Central memory CD4-positive, alpha-beta T cell (primary cell): ENCODE measurements around the gene LRRC75A.
"Not testable (repeated sequence)": the region's sequence is repeated elsewhere in the genome, so short reads cannot be mapped to it uniquely, and the experiment has no call there.

Experiments used
- DNase-seq: peaks from one replicate; pipeline ENCODE4 v3.0.0; 2022

Gene LRRC75A

DNA sequence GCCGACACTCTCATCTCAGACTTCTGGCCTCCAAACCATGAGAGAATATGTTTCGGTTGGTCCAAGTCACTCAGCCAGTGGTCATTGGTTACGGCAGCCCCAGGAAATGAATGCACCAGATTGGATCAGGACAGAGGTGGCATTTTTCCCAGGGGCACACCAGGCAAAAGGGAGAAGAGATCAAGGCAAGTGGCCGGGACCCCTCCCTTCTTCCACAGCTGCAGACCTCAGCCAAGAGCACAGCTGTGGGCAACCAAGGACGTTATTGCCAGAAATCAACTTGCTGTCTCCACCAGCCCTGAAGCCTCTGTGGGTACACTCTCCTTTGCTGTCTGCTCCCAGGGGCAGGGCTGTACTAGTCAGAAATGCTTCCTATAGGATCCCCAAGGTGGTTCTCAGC, 20.7 kb downstream of the LRRC75A start:
- DNase-seq, result no peak

- no peak for DNase-seq
Measured at GRCh38 chr17:16470265-16470664, 21.7 kb downstream of the LRRC75A start.

- no peak for DNase-seq
Measured at GRCh38 chr17:16468428-16468992, 23.5 kb downstream of the LRRC75A start.

DNA sequence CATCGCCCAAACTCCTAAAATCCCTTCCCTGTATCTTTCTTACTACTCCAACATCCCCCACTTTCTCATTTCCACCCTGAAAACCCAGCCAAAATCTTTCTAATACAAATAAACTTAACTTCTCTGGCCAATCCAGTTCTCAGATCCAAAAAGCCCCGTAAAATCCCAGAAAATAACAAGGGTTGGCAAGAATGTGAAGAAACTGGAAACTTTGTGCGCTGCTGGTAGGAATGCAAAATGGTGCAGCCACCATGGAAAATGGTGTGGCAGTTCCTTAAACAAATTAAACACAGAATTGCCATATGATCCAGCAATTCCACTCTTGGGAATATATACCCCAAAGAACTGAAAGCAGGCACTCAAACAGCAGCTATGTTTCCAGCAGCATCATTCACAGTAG, 24.1 kb downstream of the LRRC75A start:
- DNase-seq, result no peak

GRCh38 chr17:16467044-16467443, 24.9 kb downstream of the LRRC75A start:
- DNase-seq, result no peak

- DNase-seq, result no peak
Measured at GRCh38 chr17:16466407-16466806, 25.6 kb downstream of the LRRC75A start.

GRCh38 chr17:16465861-16466338, 26.1 kb downstream of the LRRC75A start:
- DNase-seq, result no peak

DNA sequence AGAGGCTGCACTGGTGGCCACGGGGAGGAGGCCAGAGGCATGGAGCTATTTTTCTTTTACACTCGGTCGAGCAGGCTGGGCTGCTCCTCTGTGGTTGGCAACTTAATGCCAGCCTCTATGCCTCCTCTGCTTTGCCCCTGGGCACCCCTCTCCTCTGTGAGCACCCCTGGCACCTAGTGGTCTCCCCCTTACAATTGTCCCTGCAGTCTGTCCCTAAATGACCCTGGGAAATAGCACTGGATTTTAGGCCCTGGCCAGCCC, 27.0 kb downstream of the LRRC75A start:
- no peak for DNase-seq

DNA sequence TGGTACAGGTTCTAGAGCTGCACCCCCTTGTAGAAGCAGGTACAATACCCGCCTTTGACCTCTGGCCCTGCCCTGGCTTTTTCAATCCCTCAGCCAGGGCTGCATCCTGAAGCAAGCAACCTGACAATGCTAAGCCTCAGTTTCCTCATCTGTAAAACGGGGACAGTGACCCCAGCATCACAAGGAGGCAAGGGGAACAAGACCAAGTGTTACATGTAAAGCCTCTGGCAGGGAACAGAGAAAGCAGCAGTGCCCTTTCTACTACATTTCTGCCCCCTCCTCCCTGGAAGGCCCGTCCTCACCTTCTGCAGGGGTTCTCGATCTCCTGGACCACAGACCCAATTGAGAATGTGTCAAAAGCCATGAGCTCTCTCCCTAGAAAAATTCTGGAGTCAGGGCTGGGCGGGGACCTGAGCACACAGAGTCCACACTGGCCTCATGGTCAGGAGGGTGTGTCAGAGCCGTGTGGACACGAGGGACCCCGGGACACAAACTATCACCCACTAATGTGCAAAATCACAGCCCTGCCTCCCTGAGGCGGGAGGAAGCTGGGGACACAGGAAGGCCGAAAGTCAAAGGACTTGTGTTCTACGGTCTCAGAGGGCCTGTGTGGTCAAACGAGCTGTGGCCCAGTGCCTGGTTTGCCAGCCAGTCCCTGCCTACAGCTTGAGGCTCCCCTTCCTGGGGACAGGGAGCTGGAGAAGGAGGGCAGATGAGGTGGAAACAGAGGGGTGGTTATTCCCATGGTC, 27.5 kb downstream of the LRRC75A start:
- no peak for DNase-seq

- DNase-seq, result no peak
Measured at GRCh38 chr17:16463358-16464302, 28.4 kb downstream of the LRRC75A start.

DNA sequence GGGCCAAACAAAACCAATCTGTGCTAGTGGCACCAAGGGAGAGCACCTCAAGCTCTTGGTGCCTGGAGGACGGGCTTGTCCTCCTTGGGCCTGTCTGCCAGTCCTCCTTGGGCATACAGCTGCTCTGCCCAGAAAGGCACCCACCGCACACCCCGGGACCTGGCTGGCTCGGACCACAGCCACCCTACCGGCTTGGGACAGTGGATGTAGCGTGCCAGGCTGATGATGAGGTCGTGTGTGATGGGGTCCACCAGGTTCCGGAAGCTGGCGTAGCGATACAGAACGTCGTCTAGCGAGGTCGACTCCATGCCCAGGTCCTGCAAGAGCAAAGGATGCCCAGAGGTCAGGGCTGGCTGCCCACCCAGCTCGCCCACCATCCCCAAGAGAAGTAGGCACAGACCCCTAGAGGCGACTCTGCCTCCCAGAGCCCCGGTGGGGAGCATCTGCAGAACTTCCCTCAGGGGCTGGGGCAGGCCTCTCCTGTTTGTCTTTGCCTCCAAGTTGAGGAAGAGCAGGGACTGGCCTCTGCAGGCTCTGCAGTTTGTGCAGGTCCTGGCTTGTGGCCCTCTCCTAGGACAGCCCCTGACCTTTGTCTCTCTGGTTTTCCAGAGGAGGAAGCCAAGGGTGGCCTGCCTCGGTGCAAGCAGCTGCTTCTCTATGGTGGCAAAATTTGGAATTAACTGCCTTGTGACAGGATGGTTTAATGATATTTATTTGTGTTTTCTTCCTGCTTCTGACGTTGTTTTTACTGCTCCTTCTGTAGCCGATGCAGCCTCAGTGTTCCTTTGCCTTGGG, 29.7 kb downstream of the LRRC75A start:
- DNase-seq, result no peak

DNA sequence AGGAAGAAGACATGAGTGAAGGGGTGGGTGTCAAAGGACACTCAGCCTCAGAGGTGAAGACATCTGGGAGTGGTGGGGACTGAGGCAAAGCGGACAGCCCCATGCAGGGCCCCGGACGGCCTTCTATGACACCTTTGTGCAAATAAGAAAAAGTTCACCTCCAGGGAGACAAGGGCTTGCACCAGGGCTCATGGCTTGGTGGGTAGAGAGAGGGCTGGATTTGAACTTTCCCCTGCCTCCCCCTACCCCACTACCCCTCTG, 30.5 kb downstream of the LRRC75A start:
- no peak for DNase-seq

DNA sequence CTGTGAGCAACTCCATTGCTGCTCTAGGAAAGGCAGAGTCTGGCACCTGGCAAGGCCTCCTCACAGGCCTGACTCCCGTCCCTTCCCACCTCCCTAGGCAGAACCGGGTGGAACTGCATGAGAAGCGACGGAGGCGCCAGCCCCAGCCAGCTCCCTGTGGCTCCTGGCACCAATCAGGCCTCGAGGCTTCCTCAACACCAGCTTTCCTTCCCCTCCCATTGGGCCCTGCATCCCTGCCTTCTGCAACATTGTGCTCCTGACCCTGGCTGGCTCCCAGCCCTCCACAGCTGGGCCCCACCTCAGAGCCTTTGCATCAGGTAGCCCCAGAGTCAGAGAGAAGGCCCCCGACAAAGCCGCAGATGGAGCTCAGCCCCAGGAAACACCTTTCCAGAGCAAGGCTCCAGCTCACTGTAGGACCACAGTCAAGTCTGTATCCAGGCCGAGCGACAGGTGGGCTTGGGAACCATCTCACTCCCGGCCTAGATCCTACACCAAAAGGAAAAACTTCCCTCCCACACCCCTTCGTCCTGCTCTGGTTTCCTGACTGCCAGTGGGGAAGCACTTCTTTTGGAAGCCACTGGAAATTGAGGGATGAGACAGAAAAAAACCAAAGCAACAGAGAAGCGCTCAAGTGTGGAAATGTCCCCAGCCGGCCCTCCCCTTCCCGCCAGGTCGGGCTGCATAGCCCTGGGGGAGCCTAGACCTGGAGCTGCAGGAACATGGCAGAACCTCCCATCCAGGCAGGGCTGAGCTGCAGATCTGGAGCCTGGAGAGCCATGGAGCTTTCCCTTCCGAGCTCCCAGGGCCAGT, 31.0 kb downstream of the LRRC75A start:
- no peak for DNase-seq

DNA sequence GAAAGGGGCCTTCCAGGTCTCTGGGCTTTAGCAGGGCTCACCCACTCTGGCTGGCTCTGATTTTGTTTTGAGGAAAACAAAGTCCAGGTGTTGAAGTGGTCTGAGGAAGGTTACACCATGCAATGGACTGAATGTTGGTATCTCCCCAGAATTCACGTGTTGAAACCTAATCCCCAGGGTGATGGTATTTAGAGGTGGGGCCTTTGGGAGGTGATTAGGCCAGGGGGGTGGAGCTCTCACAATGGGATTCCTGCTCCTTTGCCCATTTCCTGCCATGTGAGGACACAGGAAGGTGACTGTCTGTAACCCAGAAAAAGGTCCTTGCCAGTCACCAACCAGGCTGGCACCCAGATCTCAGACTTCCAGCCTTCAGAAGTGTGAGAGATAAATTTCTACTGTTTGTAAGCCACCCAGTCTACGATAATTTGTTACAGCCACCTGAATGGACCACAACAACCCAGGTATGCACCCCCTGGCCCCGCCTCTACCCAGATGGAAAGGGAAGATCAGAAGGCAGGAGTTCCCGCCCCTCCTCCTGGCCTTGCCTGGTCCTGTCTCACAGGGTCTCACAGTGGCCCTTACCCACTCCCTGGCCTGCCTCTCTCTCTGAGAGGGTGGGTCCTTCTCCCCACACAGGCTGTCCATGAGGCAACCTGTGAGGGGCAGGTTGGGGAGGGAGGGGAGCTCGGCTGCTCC, 32.0 kb downstream of the LRRC75A start:
- DNase-seq, result no peak

- DNase-seq, result no peak
Measured at GRCh38 chr17:16459271-16459670, 32.7 kb downstream of the LRRC75A start.

DNA sequence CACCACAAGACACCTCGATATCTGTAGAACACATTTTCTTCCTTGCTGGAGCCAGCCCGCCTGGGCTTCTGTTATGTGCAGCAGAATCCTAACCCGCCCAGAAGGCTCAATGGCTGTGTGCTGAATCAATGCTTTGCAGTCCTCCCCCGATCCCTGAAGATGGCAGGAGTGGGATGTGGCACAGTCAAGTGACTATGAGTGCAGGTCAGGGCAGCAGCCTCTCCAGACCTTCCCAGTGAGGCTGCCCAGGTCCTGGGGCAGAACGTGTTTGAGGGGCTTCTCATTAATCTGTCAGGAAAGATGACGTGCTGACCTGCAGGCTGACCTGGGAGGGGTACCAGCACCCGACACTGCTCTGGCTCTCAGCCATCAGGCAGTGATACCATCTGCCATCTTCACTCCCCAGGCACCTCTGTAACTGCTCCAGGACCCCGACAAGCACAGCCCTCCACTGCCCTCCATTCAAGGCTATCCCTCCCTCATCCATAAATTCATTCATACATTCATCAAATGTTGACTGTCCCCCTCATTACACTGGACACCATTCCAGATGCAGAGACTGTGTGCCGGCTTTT, 35.2 kb downstream of the LRRC75A start:
- DNase-seq, result no peak

GRCh38 chr17:16455997-16456741, 35.8 kb downstream of the LRRC75A start:
- no peak for DNase-seq

- no peak for DNase-seq
Measured at GRCh38 chr17:16453493-16453851, 38.5 kb downstream of the LRRC75A start.

- not testable (repeated sequence) for DNase-seq
Measured at GRCh38 chr17:16452268-16452667, 39.7 kb downstream of the LRRC75A start.

GRCh38 chr17:16450028-16450427, 42.0 kb downstream of the LRRC75A start:
- no peak for DNase-seq

DNA sequence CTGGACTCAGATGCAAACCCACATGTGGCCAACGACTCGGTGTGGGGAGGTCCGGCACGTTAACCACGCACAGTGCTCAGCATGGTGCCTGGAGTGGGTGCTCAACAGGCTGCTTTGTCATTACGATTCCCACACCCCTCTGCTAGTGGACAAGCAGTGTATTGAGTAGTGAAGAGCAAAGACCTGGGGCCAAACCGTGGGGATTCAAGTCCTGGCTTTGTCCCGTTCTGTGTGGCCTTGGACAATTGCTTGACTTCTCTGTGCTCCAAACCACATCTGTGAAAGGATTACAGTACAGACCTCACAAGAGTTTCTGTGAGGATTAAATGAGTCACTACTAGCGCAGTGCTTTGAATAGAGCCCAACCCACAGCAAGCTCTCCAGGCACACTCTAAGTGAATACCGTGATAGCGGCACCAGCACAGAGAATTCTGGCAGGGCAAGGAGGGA, 42.8 kb downstream of the LRRC75A start:
- no peak for DNase-seq
